OCI-M2 (cell line): ENCODE measurements around the gene MAD1L1.
"Not testable (repeated sequence)": the region's sequence is repeated elsewhere in the genome, so short reads cannot be mapped to it uniquely, and the experiment has no call there.

Source experiments
- DNase-seq: peaks from one replicate; lab custom pipeline; 2025; ENCODE audit not compliant: unreplicated experiment; lab: John Stamatoyannopoulos, UW

Gene MAD1L1

DNA sequence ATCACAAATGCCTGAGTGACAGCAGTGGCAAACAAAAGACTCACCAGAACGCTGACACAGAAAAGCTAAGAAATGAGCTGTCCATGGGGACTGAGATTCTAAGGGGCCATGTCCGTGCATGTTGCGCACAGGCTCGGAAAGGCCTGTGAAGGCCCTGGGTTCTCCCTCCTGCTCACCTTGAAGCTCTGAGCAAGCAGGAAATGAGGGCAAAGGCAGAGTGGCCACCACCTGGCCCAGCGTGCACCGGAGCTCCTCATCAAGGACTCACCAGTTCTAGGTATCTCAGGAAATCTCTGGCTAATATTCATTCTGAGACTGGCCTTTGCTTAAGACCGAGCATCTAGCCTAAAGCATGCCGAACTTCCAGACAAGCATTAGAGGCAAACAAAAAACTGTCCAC lies 52.7 kb downstream of the MAD1L1 start:
- no peak for DNase-seq

GRCh38 chr7:2175514-2175913 lies 57.2 kb downstream of the MAD1L1 start:
- DNase-seq, result no peak

- DNase-seq, result no peak
These were observed 57.7 kb downstream of the MAD1L1 start for GRCh38 chr7:2175091-2175490.

DNA sequence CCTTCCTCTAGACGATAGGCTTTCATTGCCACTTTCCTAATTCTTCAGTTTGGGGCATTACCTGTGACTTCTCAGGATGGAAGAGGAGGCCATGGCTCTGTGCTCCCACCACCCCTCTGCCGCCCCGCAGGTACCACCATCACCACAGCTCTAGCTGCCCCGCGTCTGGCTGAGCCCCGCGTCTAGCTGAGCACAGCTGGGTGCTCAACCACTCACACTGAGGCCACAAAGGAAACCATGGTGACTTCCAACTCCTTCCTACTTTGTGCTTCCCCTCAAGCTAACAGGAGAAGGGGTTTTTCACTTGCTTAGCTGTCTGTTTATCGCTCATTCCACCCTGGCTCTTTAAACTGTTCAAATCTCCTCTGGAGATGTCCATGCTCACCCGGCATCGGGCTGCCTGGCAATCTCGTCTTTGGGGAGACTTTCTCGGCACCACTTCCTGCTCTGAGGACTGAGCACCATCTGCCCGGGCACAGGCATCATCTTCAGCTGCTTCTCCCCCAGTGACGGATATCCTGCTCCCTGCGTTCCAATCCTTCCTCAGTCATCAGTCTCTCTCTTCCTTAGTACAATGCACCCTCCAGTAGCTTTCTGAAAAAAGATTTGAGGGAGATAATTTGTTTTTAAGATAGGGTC lies 59.4 kb downstream of the MAD1L1 start:
- DNase-seq, result no peak

- DNase-seq, result no peak
These were observed 60.2 kb downstream of the MAD1L1 start for GRCh38 chr7:2172311-2173188.

- DNase-seq, result no peak
These were observed 60.9 kb downstream of the MAD1L1 start for GRCh38 chr7:2171855-2172254.

- DNase-seq, result no peak
These were observed 61.9 kb downstream of the MAD1L1 start for GRCh38 chr7:2170576-2171521.

GRCh38 chr7:2169923-2170575 lies 62.7 kb downstream of the MAD1L1 start:
- DNase-seq, result no peak

DNA sequence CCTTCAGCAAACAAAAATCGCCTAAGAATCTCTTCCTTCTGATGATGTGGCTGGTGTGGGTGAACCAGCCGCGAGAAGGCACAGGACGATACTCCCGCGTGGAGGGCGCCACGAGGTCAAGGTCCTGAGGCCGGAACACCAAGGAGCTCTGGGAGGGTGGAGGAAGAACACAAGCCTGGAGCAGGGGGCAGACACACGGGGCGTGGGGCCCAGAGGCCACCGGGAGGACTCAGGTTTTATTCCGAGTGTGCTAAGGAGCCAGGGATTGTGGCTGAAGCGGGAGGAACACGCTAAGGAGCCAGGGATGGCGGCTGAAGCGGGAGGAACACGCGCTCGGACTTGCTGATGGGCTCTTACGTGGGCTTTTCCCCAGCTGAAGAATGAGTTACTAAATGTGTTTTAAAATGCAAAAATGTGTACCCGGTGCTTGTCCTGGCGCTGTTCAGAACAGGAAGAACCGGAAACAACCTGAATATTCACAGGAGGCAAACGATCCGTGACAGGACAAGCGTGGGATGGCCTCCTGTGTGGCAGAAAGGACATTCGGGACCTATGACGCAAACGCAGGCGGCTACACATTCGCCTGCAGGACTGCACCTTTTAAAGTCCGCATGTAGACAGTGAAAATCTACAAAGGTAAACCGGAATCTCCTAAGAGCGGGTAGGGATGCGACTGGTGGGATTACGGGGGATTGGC lies 64.0 kb downstream of the MAD1L1 start:
- no peak for DNase-seq

DNA sequence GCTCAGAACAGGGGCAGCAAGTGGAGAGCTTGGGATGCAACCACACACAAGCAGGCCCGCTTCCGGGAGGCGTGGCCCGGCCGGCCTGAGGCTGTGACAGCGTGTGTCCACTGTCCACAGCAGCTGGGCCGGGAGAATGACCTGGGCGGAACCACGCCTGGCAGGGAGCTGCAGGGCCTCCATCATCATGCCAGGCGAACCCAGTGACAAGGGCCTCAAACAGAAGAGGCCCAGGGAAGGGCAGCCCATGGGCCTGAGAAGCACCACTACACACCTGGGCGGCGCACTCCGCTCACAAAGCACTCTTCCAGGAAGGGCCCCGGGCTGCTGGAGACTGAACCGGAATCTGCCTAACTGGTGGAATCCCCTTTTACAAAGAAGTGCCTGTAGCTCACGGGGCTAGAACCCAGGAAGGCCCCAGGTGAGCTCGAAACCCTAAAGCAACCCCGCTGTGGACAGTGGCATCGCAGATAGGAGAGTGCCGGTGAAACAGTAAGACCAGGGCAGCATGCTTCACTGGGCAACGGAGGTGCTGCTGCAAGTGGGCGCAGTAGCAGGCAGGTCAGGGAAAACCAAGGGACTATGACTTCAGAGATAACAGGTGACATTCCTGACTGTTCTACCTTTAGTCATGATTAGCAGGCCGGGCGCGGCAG lies 66.0 kb downstream of the MAD1L1 start:
- no peak for DNase-seq

DNA sequence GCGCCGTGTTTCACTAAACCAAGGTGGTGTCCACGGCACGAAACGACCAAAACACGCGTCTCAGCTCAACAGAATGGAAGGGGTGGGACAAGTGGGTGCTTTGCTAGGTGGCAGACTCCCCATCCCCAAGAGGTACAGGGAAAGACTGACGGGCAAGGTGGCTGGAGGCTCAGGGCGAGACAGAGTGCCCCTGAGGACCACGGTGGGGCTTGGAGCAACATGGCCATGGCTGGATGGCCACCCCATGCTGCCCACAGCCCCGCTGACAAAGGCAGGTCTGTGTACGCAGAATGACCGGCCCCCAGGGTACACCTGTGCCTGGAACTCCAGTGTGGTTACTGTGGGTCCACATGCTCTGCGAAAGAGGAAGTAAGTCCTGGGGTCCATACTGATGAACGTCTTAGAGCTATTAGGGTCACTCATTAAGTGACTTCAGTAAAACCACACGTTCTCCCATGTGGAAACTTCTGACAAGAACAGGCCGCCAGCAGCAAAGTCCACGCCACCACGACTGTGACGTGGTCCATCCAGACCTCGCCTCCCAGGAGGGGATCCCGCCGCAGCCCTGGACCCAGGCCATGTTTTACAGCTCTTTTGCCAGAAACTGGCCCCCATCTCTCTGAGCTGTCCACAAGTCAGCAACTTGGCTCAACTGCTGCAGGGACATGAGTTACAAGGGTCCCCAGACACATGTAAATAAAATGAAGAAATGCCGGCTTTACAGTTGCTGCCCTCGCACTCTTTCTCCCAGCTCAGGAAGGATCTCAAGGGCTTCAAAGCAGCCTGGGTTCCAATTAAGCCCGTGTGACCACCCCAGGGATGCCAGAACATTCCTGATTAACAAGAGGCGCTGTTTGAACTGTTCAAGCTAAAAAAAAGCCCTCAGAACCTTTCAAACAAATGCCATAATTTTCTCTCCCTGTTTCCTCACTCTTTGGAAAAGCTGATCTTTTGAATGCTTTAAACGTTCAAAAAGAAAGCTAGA lies 66.8 kb downstream of the MAD1L1 start:
- no peak for DNase-seq

- no peak for DNase-seq
These were observed 67.5 kb downstream of the MAD1L1 start for GRCh38 chr7:2165239-2165609.

DNA sequence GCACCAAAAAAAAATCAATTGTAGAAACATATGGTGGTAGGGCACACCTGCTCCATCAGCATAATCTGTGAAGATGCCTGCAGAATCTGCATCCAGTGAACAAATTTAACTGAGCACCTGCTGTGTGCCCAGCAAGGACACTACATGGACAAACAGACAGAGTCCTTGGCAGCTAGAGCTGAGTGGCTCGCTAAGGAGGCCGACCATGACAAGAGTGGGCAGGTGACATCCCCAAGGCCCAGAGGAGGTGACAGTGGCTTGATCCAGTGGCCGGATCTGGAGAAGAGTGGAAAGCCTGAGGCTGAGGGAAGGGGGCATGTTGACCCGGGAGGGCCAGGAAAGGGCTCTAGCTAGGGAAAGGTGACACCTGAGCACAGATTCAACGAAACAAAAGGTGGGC lies 68.1 kb downstream of the MAD1L1 start:
- DNase-seq, result no peak

- no peak for DNase-seq
These were observed 68.9 kb downstream of the MAD1L1 start for GRCh38 chr7:2163600-2164555.

DNA sequence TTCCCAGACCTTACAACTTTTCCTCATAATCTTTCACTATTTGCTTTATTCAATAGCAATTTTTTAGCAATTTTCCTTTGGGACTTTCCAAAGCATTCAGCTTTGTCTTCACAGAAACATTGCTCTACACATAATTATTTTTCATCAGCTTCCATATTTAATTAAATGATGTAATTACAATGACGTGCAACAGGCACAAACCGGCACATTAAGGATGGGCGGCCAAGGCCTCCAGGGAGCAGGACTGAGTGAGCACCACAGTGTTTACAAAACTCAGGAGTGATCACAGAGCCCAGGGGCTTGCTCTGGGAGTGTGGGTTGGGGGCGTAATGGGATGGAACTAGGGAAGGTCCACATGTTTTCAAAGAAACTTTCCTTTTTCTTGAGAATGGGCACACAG lies 69.8 kb downstream of the MAD1L1 start:
- no peak for DNase-seq

DNA sequence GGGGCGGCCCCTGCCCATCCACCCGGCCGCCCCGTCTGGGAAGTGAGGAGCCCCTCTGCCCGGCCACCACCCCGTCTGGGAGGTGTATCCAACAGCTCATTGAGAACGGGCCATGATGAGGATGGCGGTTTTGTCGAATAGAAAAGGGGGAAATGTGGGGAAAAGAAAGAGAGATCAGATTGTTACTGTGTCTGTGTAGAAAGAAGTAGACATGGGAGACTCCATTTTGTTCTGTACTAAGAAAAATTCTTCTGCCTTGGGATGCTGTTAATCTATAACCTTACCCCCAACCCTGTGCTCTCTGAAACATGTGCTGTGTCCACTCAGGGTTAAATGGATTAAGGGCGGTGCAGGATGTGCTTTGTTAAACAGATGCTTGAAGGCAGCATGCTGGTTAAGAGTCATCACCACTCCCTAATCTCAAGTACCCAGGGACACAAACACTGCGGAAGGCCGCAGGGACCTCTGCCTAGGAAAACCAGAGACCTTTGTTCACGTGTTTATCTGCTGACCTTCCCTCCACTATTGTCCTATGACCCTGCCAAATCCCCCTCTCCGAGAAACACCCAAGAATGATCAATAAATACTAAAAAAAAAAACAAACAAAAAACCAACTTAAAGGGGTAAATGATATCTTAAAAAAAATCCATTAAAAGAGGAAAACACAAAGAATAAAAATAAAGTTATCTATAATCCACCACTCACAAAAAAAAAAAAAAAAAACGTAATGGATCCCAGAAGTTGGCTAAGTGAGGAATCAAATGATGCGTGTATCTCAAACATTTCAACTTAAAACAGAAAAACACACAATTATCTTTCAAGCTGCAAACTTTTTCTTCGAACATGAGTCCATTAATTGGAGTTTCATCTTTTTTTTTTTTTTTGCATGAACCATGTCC lies 70.5 kb downstream of the MAD1L1 start:
- not testable (repeated sequence) for DNase-seq

DNA sequence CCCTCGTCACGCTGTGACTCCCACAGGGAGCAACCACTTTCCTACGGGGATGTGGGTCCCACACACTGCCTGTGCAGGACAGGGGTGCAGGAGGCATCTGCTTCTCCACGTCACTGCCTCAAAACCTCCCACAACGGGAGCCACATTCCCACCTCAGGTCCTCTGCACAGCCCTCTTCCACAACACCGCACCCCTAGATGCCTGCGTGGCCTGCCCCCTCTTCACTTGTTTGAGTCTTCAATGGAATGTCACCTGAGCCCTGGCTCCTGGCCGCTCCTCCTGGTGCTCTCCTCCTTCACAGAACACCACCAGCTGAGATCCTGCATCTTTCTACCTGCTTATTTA lies 73.6 kb downstream of the MAD1L1 start:
- no peak for DNase-seq
